Lung (tissue), 12 donors: Measurements from ENCODE around the gene CYB5D1. TPM values are rescaled to one million over a fixed set of nuclear protein-coding genes. Genes with fewer than 3 reads are reported as not detected.

ENCODE experiments used
- ATAC-seq: fragments of 200-7000 bp; cut with Tn5 transposase; one replicate; pipeline ENCODE4 v1.9.1; 2020; ENCODE audit warnings: moderate number of reproducible peaks; ENCODE audit not compliant: insufficient read depth, low FRiP score
- DNase-seq, 3 donors: peaks; one replicate each; pipeline ENCODE4 v3.0.0-alpha.2; 2013 to 2017
- H3K27ac ChIP-seq, 2 donors: one replicate each; pipeline ENCODE4 v1.5.1; 2013; ENCODE audit warnings: mild to moderate bottlenecking in 2 of 2, moderate library complexity in 2 of 2, control low read depth in 1 of 2, inconsistent platforms in 1 of 2, low read depth in 1 of 2, low read length in 1 of 2
- H3K27me3 ChIP-seq, 3 donors: one replicate each; pipeline ENCODE4 v1.5.1; 2013; ENCODE audit warnings: low read length in 2 of 3; ENCODE audit not compliant: control insufficient read depth in 3 of 3, insufficient read depth in 3 of 3
- H3K36me3 ChIP-seq, 4 donors: one replicate each; pipeline ENCODE4 v1.5.1; 2013; ENCODE audit warnings: low read length in 4 of 4, mild to moderate bottlenecking in 1 of 4, moderate library complexity in 1 of 4; ENCODE audit not compliant: control insufficient read depth in 4 of 4, insufficient read depth in 4 of 4
- H3K4me1 ChIP-seq, 5 donors: one replicate each; pipeline ENCODE4 v1.5.1; 2013; ENCODE audit warnings: low read length in 5 of 5, mild to moderate bottlenecking in 2 of 5, moderate library complexity in 1 of 5; ENCODE audit not compliant: control insufficient read depth in 5 of 5, insufficient read depth in 5 of 5
- H3K4me3 ChIP-seq: one replicate; pipeline ENCODE4 v1.5.1; 2013; ENCODE audit warnings: mild to moderate bottlenecking, control low read depth, moderate library complexity
- H3K9ac ChIP-seq, 2 donors: one replicate each; pipeline ENCODE4 v1.5.1; 2013; ENCODE audit warnings: low read length in 2 of 2, control low read depth in 1 of 2; ENCODE audit not compliant: insufficient read depth in 1 of 2
- H3K9me3 ChIP-seq, 4 donors: one replicate each; pipeline ENCODE4 v1.5.1; 2013; ENCODE audit warnings: low read length in 3 of 4, mild to moderate bottlenecking in 1 of 4, moderate library complexity in 1 of 4; ENCODE audit not compliant: control insufficient read depth in 4 of 4, insufficient read depth in 3 of 4
- CTCF ChIP-seq: IDR thresholded peaks from 2 replicates; pipeline ENCODE4 v1.5.1; 2012; ENCODE audit warnings: mild to moderate bottlenecking; ENCODE audit errors: control extremely low read depth, extremely low read depth
- WGBS, 2 donors: extraction: QIAGEN DNeasy Blood & Tissue Kit; methylation state at CpG; one replicate each; pipeline ENCODE4 v1.1.7; 2013; 5-methylcytosine and 5-hydroxymethylcytosine counted together
- polyA plus RNA-seq, 2 donors: library from polyadenylated mRNA; stranded (reverse); fragments of 200-250 nt; gene quantifications; one replicate each; pipeline ENCODE4 v1.2.1, GENCODE V29; 2013
- total RNA-seq, 2 donors: library from RNA; depleted of rRNA in 1 of 2; stranded (reverse); fragments of >200 nt in 1 of 2; gene quantifications; one replicate each; pipeline ENCODE4 v1.2.1, GENCODE V29; 2014 to 2021
- donor health status: control.
- donor health status: control.
- donor health status: Bipolar disorder and iron deficiency.
- donor health status: healthy.
- donor health status: DM: yes; HTN: yes; CAD: no.

Gene CYB5D1
- total and polyA plus RNA-seq, 4 donors, result 5.5 to 21.6 (median 14.0) TPM

GRCh38 chr17:7836596-7837407, 21.0 kb upstream of the CYB5D1 start:
- peak overlapping the region; percentile 62 for H3K4me3 ChIP-seq
- H3K36me3 ChIP-seq, result peaks cover 0 to 5% (median 4%) of the 10 kb centered on the region in 4 donors
- H3K27me3 ChIP-seq, result no peaks in the 10 kb centered on the region
- DNase-seq, result peak; percentile 94 to 95 (median 95)
- H3K9me3 ChIP-seq, result no peaks in the 10 kb centered on the region
- H3K27ac ChIP-seq, result peak overlapping the region; percentile 96 to 98
- WGBS, 2 donors, result 0 to 3% methylated on average over 19 of the region's 19 CpGs
- ATAC-seq, result peak; percentile 8
- H3K4me1 ChIP-seq, result peaks cover 7 to 64% (median 19%) of the 10 kb centered on the region in 5 donors
- TF ChIP-seq CTCF, result no peak
- peak overlapping the region in 1 of 2 donors; percentile 76 for H3K9ac ChIP-seq

GRCh38 chr17:7837408-7838088, 20.3 kb upstream of the CYB5D1 start:
- DNase-seq, result no peak
- peaks cover 7 to 67% (median 19%) of the 10 kb centered on the region in 5 donors for H3K4me1 ChIP-seq

More at GRCh38 chr17:7837408-7838088, 20.3 kb upstream of the CYB5D1 start:
- Histone ChIP-seq H3K4me3 (no peak overlapping the region), H3K9ac (no peak overlapping the region), H3K9me3 (no peaks in the 10 kb centered on the region), H3K27me3 (no peaks in the 10 kb centered on the region), H3K36me3 (peaks cover 0 to 5% (median 4%) of the 10 kb centered on the region in 4 donors), H3K27ac (peak overlapping the region; percentile 96 to 98)
- ATAC-seq, result no peak
- 16% methylated on average over 8 of the region's 8 CpGs for WGBS, 2 donors
- no peak for TF ChIP-seq CTCF
